GM21528 (cell line): ENCODE measurements around the gene ABTB2.
A peak's percentile ranks its signal among the peaks of the same experiment; 100 is the strongest.

ENCODE experiments used
- ATAC-seq: cut with Tn5 transposase; IDR thresholded peaks from one replicate; pipeline ENCODE4 v1.9.1; 2021; ENCODE audit warnings: mild to moderate bottlenecking, moderate library complexity; ENCODE audit not compliant: unreplicated experiment, low FRiP score

Gene ABTB2

GRCh38 chr11:34180040-34180813 is 177.6 kb downstream of the ABTB2 start:
- ATAC-seq: no peak

- ATAC-seq: no peak
Observed at GRCh38 chr11:34179026-34179675, 178.7 kb downstream of the ABTB2 start.

DNA sequence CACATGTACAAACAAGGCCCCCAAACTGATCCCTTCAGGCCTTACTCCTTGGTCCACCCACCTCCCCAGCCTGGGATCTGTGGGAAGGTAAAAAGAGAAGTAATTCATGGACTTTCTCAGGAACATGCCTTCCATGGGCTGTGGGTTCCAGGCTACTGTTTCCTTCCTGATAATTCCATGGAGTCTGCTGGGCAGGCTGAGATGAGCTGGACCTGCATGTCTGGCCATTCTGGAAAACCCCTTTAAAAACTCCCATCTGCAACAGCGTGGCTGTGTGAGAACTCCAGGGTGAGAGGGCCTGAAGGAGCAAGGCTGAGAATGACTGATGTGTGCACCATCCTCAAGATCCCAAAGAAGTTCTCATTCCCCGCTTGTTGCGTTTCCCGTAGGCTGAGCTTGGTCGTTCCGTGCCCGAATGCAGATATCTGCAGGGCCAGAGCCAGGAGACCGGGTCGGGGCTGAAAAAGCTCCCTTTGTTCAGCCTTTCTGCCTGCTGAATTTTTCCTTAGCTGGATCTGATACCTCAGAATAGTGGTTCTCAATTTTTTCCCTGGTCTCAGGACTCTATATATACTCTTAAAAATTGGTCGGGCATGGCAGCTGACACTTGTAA is 179.5 kb downstream of the ABTB2 start:
- no peak for ATAC-seq

DNA sequence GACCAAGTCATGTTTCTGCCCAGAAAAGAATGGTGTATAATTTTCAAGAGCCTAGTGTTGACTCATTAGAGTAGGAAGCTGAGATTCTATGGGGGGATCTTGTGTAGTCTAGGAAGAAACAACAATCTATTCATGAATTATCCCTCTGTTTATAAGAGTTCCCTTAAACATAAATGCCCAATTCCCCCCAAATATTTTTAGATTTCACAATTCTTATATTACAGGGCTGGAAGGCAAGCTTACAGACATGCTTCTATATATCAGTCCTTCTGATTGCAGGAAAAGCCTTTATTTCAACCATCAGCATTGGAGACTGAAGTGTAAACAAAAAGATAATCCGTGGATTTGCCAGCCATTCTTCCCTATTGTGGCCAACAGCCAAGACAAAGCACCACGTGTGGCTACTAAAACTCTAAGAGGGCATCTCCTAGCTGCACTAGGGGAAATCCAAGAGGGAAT is 181.0 kb downstream of the ABTB2 start:
- ATAC-seq: no peak

GRCh38 chr11:34175284-34176019 is 182.4 kb downstream of the ABTB2 start:
- ATAC-seq: peak; percentile 46

GRCh38 chr11:34174412-34175041 is 183.3 kb downstream of the ABTB2 start:
- ATAC-seq: peak; percentile 77

GRCh38 chr11:34173050-34173449 is 184.8 kb downstream of the ABTB2 start:
- ATAC-seq: no peak

DNA sequence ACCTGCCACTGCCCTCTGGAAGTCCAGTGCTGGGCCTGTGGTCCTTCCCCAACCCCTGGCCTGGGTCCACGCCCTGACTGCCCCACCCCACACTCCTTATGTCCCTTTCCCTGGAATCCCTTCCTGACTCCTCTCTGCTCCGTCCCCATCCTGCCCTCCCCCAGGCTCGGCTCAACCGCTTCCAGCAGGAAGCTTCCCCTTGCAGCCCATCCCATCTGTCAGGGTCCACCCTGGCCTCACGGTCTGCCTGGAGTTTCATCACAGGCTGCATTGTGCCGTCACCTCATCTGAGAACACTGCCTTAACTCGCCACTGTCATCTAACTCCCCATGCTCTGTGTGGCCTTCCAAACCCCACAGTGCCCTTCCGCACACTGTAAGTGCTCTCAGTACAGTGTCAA is 188.1 kb downstream of the ABTB2 start:
- ATAC-seq: no peak

DNA sequence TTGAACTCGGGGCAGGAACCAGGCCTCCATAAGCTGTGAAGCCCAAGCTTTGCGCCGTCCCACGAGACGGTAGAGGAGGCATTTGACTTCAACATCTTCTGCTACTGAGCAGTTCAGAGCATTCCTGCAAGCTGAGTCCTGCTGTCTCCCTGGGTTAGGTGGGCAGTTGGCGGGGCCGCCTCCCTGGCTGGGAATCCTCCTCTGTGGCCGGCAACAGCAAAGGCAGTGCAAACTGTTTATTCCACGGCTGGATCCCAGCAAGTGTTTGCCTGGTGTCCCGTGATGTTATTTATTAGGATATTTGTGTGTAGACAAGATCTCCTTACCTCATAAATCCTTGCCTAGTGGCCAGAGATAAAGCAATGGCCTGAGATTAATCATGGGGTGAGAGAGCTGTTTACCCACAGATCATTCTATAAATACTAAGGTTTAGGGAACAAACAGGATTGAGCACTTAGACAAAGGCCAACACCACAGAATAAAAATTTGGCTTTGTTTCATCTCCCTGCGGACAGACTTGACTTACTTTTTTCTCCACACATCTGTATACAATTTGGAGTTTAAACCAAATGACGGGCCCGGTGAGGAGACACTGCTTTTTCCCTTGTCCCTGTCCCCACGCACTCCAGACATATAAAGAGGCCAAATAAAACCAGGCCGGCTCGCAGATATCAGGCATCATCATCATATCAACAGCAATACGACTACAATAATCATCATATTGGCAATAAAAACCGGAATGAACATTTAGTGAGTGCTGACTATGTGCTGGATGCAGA is 189.0 kb downstream of the ABTB2 start:
- no peak for ATAC-seq

DNA sequence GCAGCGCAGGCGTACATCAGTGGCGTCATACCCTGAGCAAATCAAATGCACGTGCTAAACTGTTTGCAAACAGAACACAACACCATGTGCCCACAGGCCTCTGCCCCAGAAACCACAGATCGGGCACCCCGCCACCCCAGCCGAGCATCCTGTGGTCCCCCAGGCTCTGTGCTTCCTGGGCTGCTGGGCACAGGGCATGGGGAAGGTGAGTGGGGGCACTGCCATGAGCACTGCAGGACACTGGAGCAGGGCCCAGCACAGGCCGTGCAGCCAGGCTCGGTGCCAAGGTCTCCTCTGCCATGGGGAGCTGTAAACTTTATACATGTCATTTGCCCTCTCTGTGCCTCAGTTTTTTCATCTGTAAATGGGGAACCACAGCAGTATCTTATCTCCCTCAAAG is 189.8 kb downstream of the ABTB2 start:
- no peak for ATAC-seq

GRCh38 chr11:34166806-34167740 is 190.7 kb downstream of the ABTB2 start:
- ATAC-seq: no peak

DNA sequence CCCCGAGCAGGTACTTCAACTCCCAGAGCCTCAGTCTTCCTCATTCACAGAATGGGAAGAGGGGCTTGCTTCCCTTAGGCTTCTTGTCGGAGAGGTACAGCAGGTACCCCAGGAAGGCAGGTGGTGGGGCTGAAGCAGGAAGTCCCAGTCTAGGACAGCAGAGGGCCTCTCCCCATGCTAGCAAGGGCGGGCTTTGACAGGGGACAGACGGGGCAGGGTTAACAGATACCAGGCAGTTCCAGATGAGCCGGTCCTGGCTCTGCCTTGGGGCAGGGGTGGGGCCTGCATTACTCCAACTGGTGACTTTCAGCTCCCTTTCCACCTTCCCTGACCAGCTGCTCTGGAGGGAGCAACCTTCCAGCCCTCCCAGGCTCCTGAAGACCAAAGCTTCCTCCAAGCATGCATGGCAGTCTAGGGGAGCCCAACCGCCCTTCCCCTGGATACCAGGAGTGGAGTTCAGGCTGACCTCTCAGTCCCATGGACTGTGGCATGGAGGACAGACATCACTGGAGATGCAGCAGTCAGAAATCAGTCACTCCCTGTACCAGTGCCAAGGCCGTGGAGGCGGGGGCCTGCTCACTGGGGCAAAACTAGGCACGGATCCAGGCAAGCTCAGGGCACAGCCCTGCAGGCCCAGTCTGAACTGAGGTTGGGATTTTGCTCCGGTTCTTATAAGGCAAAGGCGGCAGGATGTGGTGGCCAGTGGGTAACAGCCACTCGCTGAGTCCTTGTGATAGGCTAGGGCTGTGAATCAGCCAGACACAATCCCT is 191.8 kb downstream of the ABTB2 start:
- ATAC-seq: no peak

DNA sequence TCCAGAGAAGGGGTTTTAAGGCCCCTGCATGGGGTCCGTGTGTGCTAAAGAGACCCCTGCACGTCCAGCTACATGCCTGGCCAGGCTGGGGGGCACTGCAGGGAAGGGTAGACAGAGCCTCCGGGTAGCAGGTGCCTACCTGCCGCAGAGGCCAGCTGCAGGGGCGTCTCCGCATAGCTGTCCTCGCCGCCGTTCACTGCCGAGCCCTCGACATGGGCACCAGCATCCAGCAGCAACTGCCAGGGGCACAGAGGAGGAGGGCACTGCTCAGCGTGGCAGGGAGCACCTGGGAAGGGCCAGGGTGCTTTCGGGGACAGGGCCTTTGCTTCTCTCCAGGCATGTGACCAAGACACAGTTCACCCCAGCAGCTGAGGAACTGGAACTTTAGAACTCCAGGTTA is 192.7 kb downstream of the ABTB2 start:
- no peak for ATAC-seq

DNA sequence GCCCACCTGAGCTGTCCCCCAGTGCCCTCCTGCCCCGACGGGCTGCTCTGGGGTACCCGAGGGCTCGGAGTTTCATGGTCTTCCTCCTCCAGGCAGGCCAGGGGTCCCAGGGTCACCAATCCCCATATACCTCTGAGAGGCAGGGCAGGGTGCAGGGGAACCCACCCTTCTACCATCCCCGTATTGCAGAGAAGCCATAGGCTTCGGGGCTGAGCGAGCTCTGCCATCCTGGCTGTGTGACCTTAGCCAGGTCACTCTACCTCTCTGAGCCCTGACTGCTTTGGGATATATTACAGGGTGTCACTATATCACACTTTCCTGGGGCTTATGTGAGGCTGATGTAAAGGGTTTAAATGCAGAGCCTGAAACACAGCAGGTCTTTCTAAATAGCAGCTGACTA is 195.0 kb downstream of the ABTB2 start:
- no peak for ATAC-seq

DNA sequence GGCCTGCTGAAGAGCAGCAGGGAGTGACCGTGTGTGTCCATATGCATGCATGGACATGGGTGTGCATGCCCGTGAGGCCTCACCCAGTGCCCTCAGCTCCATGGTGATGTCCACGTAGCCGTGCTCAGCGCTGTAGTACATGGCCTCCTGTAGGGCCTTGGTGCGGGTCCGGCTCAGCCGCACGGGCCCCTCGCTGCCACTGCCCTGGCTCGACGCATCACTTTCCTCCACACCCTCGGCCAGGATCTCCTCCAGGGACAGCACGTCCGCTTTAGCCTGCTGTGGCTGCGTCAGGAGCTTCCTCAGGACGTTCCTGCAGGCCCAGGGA is 195.4 kb downstream of the ABTB2 start:
- no peak for ATAC-seq

DNA sequence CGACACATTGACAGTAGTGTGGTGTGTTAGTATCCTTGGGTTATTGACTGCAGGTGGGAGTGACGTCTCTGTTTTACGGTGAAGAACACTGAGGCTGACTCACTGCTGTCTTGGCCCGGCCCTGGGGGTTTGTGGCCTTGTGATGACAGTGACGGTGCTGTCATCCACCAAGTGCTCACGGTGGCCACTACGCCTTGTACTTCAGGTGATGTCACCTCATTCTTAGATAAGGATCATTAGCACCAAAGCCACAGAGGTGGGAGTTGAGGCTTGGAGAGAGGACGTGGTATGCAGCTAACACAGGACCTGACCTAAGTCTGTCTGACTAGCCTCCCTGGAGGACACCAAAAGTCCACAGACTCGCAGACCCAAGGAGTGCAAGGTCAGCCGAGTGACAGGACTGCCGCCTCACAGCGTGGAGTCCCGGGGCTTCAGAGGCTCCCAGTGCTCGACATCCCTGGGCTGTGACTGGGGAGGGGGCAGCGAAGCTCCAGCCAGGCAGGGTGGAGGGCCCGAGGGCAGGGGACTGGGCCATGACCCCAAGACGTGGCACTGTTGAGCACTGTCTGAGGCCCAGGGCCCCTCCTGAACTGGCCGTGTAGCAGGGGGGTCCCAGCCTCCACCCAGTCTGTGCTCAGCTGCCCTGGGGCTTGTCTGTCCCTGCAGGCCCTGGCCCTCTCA is 195.9 kb downstream of the ABTB2 start:
- no peak for ATAC-seq

- no peak for ATAC-seq
Observed at GRCh38 chr11:34161361-34161760, 196.4 kb downstream of the ABTB2 start.

GRCh38 chr11:34160791-34161190 is 197.0 kb downstream of the ABTB2 start:
- ATAC-seq: no peak
